Urinary bladder (tissue), 4 donors: ENCODE data around the gene EGF. TPM values are rescaled to one million over a fixed set of nuclear protein-coding genes. Genes with fewer than 3 reads are reported as not detected.

Experiments used
- DNase-seq: peaks from one replicate; pipeline ENCODE4 v3.0.0-alpha.2; 2015; ENCODE audit errors: extremely low spot score
- H3K27ac ChIP-seq: one replicate; pipeline ENCODE4 v1.5.1; 2013; ENCODE audit warnings: low read depth, mild to moderate bottlenecking, moderate library complexity
- H3K36me3 ChIP-seq: one replicate; pipeline ENCODE4 v1.6.1; 2013; ENCODE audit warnings: mild to moderate bottlenecking, moderate library complexity; ENCODE audit not compliant: insufficient read depth
- H3K4me1 ChIP-seq: one replicate; pipeline ENCODE4 v1.6.1; 2013; ENCODE audit warnings: mild to moderate bottlenecking, moderate library complexity; ENCODE audit not compliant: insufficient read depth
- H3K4me3 ChIP-seq: one replicate; pipeline ENCODE4 v1.5.1; 2013; ENCODE audit warnings: low read depth, low read length
- WGBS: extraction: QIAGEN DNeasy Blood & Tissue Kit; methylation state at CpG from one replicate; pipeline ENCODE4 v1.1.7; 2013; 5-methylcytosine and 5-hydroxymethylcytosine counted together
- polyA plus RNA-seq: library from polyadenylated mRNA; stranded (reverse); fragments of 200-250 nt; gene quantifications from one replicate; pipeline ENCODE4 v1.2.3, GENCODE V29; 2013
- small RNA-seq: library from RNA; depleted of rRNA; stranded (forward); fragments of <200 nt; gene quantifications from one replicate; pipeline ENCODE3, GENCODE V24; 2014
- total RNA-seq: library from RNA; depleted of rRNA; stranded (reverse); fragments of >200 nt; gene quantifications from one replicate; pipeline ENCODE4 v1.2.3, GENCODE V29; 2014
- donor health status: healthy with polysubstance abuse.
- donor health status: healthy.

Gene EGF
- total and polyA plus RNA-seq, 2 donors: 1.6 to 3.0 TPM

DNA sequence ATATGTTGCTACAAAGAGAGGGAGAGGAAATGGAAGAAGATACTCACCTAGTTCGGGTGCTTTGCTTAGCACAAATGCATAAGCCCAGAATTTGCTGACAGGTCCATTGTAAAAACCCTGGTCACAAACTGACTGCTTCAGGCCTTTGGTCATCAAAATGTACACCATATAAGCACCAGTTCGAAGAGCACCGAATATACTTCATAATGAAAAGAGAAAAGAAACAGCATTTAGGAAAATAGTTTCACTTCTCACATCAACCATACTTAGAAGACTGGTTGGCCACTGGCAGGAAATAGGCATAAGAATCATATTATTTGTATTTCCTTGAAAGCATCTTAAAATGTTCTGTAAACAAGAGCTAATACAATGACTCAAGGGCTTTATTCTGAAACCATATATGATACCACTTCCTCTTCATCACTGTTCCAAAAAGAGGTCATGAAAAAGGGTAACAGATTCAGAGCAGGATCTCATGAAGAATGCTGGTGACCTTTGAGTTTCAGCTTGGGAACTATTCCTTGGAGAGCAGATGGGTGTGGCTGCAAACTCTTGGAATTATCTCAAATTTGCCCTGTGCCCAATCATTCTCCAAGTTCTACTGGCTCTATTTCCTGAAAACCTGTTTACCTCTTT, 147.0 kb downstream of the EGF start:
- no peaks in the 10 kb centered on the region for H3K4me1 ChIP-seq
- no peaks in the 10 kb centered on the region for H3K36me3 ChIP-seq
- 82% methylated on average over 3 of the region's 3 CpGs for WGBS

DNA sequence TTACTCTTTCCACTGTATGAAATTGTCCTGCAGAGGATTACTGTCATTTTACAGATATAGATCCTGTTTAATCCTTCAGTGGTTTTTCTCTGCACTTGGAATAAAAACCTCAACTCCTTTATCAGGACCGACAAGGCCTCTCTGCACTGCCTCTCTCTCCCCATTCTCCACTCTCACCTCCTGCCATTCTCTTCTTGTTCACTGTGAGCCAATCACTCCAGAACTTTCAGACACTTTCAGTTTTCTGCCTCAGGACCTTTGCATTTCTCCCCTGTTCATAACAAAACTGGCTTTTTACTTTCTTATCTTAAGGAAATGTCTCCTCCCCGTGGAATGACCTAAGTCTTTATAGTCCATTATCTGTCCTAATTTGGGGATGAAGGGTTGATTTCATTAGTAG, 148.4 kb downstream of the EGF start:
- Histone ChIP-seq H3K36me3 (no peaks in the 10 kb centered on the region), H3K4me3 (no peak overlapping the region), H3K4me1 (no peaks in the 10 kb centered on the region), H3K27ac (no peak overlapping the region)
- DNase-seq: no peak
- WGBS: 75% methylated on average over 2 of the region's 2 CpGs

More for the DNA sequence above, 147.0 kb downstream of the EGF start:
- Histone ChIP-seq H3K4me3 (no peak overlapping the region), H3K27ac (no peak overlapping the region)
- no peak for DNase-seq

Small RNA genes lying within 50 kb of the gene (small RNA-seq; reads per million reads assigned to genes)
- gene RNU6-35P: not detected

Other genes with a start within 250 kb of the EGF start
- 21.4 TPM for gene CASP6, start 209.4 kb upstream of the EGF start, total RNA-seq
- gene CASP6, start 209.4 kb upstream of the EGF start, polyA plus RNA-seq: 16.1 TPM
- gene PLA2G12A, start 182.8 kb upstream of the EGF start, total RNA-seq: 26.6 TPM
- 22.7 TPM for gene PLA2G12A, start 182.8 kb upstream of the EGF start, polyA plus RNA-seq
- 52.0 TPM for gene CFI, start 110.9 kb upstream of the EGF start, total RNA-seq
- 24.8 TPM for gene CFI, start 110.9 kb upstream of the EGF start, polyA plus RNA-seq
- gene GAR1, start 97.1 kb upstream of the EGF start, total RNA-seq: 6.5 TPM
- gene GAR1, start 97.1 kb upstream of the EGF start, polyA plus RNA-seq: 17.2 TPM
- 0.16 TPM for gene RRH, start 84.9 kb upstream of the EGF start, total RNA-seq
- not detected for gene RRH, start 84.9 kb upstream of the EGF start, polyA plus RNA-seq
- gene LRIT3, start 64.8 kb upstream of the EGF start, total RNA-seq: 0.16 TPM
- 0.06 TPM for gene LRIT3, start 64.8 kb upstream of the EGF start, polyA plus RNA-seq